Measurements from ENCODE around the gene PCSK6.
"Not testable (repeated sequence)": the region's sequence is repeated elsewhere in the genome, so short reads cannot be mapped to it uniquely, and the experiment has no call there.

The PCSK6 gene

DNA sequence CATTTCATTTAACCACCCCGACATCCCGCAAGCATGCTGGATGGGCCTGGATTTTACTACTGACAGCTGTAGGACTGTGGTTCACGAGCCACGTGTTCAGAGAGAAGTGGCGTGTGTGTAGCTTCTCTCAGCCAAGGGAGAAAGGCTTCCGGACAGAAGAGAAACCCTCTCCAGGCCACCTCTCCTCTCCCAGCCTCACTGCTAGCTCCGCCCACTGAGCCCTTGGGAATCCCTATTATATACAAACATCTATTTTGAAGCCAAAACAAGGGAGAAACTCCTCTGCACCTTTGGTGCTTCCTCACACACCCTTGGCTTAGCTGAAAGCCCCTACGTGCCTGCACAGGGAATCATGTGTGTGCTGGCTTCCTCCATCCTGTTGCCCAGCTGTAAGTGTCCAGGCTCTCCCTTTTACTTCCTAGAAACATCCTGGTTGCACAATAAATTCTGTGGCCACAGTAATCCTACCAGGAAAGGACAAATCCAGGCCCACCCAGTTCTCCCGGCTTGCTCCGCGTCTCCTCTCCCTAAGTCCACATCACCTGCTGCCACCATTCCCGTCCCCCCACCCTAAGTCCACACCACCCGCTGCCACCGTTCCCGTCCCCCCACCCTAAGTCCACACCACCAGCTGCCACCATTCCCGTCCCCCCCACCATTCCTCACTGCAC lies 30.5 kb downstream of the PCSK6 start:
- no peak for DNase-seq

DNA sequence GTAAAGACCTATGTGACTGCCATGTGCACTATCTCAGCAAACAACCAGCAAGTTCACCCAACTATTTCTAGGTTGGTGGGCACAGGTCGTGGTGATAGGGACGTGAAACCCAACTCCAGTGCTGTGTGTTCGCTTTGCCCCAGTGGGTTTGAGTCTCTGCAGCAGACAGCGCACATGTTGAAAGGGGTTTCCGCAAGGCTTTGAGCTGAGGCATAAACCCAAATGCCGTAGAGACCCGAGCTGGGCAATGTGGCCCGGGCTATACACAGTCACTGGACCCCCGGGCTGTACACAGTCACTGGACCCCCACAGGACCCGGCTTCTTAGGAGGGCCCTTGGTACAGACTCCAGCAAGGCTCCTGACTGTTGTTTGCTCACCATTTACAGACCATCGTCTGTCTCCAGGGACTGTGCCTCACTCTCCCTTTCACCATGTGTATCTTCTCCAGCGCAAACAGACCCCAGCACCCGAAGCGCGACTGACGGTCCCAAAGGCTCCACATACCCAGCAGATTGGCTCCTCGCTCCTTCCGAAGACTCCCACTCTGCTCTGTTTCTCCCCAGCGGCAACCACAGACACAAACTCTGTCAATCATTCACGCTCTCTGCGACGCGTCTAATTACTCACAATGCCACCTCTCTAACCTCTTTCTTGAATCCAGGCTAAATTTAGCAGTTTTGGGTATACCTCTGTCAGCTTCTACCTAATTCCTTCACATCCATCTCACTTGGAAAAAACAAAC lies 31.2 kb downstream of the PCSK6 start:
- no peak for DNase-seq

DNA sequence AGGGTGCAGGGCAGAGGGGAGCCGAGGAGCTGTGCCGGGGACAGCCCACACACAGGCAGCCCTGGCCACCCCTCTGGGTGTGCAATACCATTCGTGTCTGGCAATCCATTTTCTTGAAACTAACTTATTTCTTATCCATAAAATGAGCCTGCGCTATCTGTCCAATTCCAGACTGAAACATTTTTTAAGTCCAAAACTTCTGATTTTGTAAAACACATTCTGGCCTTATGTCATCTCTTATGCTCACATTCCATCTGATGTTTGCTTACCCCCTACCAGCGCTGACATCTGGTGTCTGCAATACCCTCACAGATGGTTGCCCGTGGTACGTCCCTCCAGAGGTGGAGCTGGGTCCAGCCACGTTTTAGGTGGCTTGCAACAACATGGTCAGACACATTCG lies 31.8 kb downstream of the PCSK6 start:
- no peak for DNase-seq

DNA sequence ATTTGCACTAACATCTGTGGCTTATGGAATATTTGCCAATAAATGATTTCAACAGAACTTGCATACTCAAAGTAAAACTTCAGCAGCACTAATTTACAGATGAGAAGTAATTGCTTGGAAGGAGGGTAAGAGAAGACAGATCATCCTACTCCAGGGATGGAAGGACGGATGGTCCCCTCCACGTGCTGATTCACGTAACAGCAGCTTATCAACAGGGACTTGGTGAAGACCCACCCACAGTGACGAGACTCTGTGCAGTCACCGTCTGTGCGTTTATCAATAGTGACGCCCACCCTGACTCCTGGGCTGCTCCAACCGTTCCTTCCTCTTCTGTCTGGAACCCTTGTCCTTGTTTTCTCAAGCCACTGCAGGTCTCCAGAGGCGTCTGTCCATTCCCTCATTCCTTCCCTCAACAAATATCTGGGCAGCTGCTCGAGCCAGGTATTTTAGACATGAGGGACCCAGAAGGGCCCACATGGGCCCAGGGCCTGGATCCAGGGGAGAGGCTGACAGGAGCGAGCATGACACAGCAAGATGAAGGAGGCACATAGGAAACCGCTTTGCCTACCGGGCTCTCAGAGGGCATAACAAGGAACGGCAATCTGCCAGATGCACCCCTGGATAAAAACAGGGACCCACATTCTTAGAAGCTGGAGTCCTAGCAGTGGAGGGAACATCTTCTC lies 33.3 kb downstream of the PCSK6 start:
- no peak for DNase-seq

DNA sequence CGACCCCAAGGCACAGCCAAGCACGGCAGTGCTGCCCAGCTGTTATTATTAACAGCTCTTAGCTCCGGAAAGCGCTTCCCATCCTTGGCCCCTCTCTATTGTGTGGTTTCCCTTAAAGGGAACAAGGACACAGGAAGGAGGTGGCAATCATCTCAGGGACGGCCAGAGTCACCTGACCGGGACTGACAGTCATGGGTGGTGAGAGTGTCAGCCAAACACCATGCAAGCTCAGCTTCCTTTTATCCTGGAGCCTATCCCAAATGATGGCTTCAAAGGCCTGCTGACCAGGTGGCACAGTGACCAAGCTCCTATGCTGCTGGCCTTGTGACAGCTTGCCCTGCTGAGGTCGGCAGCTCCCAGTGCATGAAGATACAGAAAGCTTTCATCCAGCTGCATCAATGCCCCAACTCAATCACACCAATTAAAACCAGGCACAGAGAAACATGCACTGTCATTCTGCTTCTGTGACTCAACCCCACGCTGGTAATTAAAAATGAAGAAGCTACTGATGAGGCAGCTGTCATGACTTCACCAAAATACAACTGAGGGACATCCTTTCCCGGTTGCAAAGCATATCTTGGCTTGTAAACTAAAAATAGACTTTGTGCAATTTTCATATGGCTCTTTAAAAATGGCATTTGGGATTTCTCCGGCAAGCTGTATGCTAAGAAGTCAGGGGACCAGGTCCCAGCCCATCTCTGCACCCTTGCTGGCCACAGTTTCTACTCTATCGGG lies 34.0 kb downstream of the PCSK6 start:
- no peak for DNase-seq

DNA sequence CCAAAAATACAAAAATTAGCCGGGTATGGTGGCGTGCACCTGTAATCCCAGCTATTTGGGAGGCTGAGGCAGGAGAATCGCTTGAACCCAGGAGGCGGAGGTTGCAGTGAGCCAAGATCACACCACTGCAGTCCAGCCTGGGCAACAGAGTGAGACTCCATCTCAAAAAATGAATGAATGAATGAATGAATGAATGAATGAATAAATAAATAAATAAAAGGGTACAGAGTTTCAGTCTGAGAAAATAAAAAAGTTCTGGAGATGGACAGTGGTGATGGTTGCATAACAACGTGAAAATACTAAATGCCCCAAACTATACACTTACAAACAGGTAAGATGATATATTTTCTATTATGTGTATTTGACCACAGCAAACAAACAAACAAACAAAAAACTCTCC lies 34.7 kb downstream of the PCSK6 start:
- DNase-seq = not testable (repeated sequence)

DNA sequence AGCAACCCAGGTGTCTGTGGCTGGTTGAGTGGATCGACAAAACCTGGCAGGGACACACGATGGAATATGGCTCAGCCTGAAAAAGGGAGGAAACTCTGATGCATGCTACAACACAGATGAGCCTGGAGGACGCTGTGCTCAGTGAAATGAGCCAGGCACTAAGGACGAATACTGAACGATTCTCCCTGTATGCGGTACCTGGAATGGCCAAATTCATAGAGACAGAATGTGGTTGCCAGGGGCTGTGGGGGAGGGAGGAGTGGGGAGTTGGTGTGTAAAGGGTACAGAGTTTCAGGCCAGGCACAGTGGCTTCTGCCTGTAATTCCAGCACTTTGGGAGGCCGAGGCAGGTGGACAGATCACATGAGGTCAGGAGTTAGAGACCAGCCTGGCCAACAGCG lies 35.1 kb downstream of the PCSK6 start:
- no peak for DNase-seq

DNA sequence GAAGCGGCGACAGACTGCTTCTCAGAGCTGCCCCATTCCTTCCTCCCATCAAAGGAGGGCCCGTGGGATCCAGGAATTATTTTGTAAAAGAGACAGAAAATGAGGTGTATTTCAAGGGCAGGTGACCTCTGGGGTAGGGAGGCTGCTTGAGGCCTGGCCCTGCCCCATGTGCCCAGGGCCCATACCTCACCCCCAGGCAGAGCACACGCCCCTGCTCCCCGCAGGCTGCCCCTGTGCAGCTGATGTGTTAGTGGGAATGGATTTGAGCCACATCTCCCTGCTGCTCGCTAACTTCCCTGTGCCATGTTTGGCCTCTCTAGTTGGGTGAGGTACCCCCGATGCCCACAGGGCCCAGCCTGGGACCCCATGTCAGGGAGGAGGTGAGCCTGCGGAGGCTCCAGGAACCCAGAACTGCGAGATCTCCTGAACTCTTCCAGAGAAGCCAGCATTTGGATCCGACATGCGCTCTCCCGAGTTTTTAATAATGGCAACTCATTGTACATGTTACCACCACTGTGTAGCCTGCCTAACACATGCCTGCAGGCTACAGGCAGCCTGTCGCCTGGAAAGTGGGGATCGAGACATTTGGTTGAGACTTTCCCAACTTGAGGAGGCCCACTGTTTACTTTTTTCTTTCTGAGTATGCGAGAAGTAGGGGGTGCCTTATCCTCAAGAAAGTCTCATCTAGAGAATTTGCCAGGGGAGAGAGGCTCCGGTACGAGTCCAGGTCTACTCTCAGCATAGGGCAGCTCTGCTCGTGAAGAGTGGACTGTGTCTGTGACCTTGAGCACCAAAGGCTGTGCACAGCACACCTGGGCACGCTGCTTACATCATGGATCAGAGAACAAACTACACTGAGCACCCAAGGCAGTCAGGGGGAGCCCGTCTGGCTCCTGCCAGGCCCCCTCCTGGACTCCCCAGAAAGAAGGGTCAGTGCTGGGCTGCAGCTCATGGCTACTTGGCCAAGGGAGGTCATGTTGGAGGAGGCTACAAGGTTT lies 36.1 kb downstream of the PCSK6 start:
- DNase-seq = no peak

DNA sequence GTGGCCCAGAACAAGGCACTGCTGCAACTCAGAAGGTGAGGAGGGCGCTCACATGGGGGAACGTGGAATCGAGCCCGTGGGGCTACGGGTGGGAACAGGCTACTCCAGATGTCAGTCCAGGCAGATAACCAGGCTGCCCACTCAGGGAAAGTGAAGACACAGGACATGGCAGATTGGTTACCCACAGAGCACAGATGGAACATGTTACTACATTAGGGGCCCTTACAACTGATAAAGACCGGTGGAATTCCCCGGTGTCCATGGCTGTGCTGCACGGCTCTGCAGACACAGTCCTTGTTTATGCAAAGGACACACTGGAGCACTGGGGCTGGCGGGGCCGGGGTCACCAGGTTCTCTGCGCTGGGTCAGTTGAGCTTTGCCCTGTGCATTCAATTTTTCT lies 36.9 kb downstream of the PCSK6 start:
- DNase-seq = no peak

DNA sequence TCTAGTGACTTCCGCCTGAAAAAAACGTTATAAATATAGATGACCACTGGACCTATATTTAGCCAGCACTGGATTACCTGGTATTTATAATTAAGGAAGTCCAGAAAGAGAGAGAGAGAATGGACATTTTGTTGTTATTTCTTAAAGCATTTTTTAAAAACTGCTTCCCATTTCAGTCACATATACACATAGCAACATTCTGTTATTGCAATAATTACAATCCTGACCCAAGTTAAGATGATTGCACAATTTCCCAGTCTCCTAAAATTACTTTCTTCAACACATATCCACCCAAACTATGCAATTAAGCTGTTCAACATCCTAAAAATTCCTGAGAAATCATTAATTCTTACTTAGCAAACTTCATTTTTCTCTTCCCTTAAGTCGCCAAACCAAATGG lies 37.7 kb downstream of the PCSK6 start:
- DNase-seq = no peak

DNA sequence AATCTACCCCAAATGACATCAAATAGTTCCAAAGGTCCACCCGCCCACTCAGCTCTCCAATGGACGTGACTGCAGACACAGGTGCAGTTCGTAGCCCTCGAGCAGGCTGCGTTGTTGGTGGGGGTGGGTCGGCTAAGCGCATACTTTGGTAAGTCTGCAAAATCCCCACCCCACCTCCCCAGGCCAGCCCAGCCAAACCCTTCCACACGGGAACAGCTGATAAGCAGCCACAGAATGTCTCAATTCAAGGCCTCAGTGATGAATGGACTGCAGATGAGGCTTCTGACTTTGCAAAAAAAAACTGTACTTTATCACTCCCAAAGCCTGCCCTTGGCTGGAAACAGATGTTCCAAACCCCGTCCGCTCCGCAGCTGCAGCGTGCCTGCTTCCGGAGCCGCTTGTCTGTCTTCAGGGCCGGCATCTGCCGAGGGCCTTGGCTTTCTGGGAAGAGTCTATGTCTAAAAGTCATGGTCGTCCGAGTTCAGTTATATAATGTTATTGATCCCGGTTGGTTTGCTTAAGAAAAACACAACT lies 38.2 kb downstream of the PCSK6 start:
- no peak for DNase-seq

DNA sequence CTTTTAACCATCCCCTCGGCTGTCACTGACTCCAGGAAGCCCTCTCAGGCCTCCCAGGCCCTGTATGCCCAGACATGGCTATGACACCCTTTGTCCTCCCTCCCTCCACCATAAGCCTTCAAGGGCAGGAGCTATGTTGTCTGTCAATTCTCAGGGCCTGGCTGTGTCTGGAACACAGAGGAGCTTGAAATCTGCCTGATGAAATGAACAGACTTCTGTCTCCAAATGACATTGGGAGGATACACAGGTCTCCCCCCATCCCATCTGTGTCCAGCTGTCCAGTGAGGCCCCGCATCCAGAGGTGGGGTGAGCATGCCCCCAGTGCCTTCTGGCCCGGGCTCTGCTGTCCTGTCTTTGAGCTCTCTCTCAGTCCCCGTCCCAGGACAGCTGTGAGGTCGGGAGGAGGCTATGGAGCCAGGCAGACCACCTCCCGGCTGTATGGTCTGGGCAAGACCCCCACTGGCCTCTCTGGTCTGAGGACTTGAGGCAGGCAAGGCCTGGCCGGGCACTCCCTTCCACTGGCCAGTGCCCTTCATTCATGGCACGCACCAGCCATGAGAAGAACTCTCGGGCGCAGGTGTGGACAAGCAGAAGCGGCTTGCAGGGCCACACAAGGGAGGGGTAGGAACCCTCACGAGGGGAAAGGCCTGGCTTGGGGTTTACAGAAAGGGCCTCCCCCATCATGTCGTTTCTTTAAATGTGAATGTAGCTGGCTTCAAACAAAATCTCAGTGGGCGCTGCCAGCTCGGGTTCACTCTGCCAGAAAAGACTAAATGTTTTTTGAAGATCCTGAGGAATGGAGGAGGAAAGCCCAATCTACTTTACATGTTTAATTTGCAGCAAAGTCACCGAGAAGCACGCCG lies 38.9 kb downstream of the PCSK6 start:
- no peak for DNase-seq

DNA sequence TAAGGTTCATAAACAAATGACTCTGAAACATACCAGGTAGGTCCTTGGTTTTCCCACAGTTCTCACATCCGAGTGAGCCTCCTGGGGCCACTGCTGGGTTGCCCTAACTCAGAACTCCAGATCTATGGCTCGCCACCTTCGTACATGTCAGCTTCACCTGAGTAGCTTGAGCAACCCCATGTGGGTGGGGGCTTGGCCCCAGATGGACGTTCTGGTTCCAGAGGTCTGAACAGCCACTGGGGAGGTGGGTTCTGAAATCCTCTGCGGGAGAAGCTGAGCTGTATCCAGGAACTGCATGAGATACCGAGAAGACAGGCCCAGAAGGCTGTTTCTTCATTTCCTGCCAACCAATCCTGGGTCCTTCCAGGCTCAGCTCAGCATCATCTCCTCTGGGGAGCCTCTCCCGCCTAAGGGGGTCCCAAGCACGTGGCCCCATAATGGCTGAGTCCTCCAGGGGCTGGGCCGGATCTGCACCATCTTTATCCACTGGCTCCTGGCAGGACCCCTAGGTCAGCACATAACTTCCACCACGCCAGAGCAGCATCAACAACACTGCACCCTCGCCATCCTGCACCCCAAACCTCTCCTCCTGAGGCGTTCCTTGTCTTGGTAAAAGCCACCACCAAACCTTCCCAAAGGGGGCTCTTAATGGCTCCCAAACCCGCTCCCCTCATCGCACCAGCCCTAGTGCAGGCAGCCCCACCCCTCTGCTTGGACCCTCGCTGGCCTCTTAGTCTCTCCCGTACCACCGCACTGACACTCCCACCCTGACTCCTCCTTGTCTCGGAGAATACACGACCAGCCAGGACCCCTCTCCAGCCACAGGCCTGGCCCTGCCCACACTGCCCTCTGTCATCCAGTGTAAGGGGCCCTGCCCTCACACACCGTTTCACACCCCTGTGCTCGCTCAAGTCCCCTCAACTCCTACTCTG lies 39.8 kb downstream of the PCSK6 start:
- no peak for DNase-seq

DNA sequence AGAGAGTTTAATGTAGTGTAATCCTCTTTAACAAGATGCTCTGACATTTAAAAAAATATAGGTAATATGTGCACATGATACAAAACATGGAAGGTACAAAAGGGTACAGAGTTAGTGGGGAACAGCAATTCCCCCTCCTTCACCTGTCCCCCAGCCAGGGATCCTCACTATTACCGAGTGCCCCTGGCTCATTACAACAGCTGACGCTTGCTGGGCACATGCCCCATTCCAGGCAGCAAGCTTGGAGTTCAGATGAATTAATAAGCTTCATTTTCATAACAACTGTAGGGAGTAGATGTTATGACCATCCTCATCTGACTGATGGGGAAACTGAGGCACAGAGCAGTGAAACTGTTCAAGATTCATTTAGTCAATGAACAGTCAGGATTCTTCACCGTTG lies 41.2 kb downstream of the PCSK6 start:
- DNase-seq = no peak

DNA sequence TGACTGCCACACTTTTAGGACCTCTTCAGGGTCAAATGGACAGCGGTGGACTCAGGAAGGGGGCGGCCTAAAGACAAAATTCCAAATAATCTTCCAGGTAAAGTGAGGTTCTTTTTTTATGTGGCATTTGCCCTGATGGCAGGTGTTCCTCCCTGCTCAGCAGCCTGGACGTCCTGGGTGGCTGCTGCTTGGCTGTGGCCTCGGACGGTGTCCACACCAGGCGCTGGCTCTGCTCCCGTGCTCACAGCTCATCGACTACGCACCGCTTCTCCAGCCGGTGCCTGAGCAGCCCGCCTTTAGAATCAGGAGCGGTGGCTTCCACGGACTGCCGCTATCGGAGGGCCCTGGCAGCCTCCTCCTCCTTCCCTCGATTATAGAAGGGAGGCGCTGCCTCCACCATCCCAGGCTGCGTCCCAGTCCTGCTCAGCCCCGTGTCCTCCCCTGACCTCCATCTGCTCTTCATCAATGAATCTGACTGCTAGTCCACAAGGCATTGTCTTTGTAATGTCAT lies 41.9 kb downstream of the PCSK6 start:
- DNase-seq = no peak

DNA sequence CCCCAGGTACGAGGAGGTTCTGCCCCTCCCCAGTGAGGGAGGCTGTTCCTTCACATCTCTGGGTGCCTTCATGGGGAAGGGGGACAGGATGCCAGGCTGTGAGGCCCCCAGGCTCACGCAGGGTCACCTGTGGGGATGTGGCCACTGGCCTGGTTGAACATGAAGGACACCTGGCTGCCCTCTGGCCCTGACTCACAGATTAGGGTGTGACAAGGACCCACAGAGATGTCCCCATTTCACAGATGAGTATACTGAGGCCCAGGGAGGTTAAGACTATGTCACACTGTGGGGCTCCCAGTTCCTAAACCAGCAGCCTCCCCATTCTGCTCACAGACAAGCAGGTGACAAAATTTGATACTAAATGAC lies 42.4 kb downstream of the PCSK6 start:
- DNase-seq = no peak

DNA sequence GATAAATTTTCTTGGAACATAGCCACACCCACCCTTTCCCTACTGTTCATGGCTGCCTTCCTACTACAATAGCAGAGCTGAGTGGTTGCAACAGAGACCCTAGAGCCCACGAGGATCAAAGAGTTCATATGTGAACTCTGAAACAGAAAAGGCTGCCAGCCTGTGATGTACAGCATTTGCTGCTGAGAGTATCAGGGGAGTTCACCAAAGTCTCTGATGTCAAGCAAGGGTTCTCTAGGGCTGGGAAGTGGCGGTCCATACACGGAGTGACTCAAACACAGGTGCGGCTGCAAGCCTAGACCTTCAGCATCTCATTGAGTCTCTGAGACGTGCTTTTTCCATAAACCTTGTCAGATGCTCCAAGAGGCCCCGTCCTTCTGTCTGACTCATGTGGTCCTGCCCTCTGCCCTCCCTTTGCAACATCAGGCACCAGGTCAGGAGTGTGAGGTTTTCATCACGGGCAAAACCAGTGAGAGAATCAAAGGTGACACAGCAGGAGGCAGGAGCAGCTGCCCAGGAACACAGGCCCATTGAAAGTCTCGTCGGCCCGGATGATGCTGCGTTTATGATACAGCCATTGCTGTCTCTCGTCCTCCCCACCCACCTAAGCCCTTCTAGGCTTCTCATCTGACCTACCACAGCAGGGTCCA lies 42.9 kb downstream of the PCSK6 start:
- DNase-seq = no peak

DNA sequence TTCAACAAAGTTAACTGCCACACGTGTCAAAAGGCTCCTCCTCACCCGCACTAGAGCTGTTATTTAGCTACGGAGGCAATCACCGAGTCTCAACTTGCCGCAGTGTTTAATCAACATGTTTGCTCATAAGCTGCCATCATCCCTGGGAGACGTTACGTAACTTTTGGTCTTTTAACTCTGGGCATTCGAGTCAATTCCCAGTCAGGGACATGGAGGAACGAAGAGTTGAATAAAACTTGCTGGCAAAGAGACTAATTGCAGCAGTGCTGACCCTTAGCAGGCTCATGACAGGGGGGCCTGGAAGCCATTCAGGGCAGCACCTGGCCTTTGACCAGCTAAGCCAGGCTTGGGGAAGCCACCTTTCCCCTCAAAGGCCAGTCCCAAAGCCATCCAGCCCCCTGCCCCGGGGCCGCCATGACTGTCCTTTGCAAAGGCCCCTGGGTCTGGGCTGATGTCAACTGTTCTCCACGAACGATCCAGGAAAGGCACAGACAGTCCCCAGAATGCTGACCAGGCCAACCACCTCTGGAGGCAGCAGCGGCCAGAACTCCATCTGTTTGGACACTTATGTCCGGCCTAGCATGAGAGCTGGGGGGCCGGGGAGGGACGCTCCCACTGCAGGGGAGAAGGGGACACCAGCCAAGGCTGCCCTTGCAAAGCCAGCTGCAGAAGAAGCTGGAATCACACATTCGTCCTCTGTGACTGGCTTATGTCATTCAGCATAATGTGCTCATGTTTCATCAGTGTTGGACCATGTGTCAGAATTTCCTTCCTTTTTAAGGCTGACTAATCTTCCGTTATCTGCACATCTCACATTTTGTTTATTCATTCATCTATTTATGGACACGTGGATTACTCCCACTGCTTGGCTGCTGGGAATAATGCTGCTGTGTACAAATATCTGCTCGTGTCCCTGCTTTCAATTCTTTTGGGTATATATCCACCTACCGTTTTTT lies 43.7 kb downstream of the PCSK6 start:
- no peak for DNase-seq

Measured in stimulated activated CD4-positive, alpha-beta T cell treated with anti-CD3 and anti-CD28 coated beads, Interleukin-12 subunit alpha, Interleukin-12 subunit beta, amount 100 ng/mL, for 4 hours (primary cell).